Activated naive CD4-positive, alpha-beta T cell treated with anti-CD3 and anti-CD28 coated beads, Interleukin-2, amount 50 U/mL, for 16 hours (primary cell): ENCODE data around the gene PSMG1.
"Not testable (repeated sequence)": the region's sequence is repeated elsewhere in the genome, so short reads cannot be mapped to it uniquely, and the experiment has no call there.

Experiments
- DNase-seq: peaks from one replicate; pipeline ENCODE4 v3.0.0-alpha.2; 2020

The PSMG1 gene

GRCh38 chr21:39153842-39154241 is 29.4 kb downstream of the PSMG1 start:
- no peak for DNase-seq

GRCh38 chr21:39153373-39153772 is 29.9 kb downstream of the PSMG1 start:
- no peak for DNase-seq

GRCh38 chr21:39152271-39152670 is 31.0 kb downstream of the PSMG1 start:
- DNase-seq = no peak

GRCh38 chr21:39150877-39151276 is 32.4 kb downstream of the PSMG1 start:
- DNase-seq = no peak

GRCh38 chr21:39150316-39150715 is 32.9 kb downstream of the PSMG1 start:
- no peak for DNase-seq

GRCh38 chr21:39149882-39150281 is 33.4 kb downstream of the PSMG1 start:
- no peak for DNase-seq

- DNase-seq = no peak
Measured at GRCh38 chr21:39148975-39149374, 34.3 kb downstream of the PSMG1 start.

- no peak for DNase-seq
Measured at GRCh38 chr21:39144191-39144590, 39.1 kb downstream of the PSMG1 start.

- no peak for DNase-seq
Measured at GRCh38 chr21:39142972-39143371, 40.3 kb downstream of the PSMG1 start.

- DNase-seq = no peak
Measured at GRCh38 chr21:39141502-39141901, 41.7 kb downstream of the PSMG1 start.

- DNase-seq = no peak
Measured at GRCh38 chr21:39137248-39138178, 45.7 kb downstream of the PSMG1 start.

- DNase-seq = no peak
Measured at GRCh38 chr21:39136711-39137110, 46.5 kb downstream of the PSMG1 start.

- not testable (repeated sequence) for DNase-seq
Measured at GRCh38 chr21:39136138-39136537, 47.1 kb downstream of the PSMG1 start.

GRCh38 chr21:39134288-39134810 is 48.9 kb downstream of the PSMG1 start:
- no peak for DNase-seq

GRCh38 chr21:39132248-39132647 is 51.0 kb downstream of the PSMG1 start:
- no peak for DNase-seq

GRCh38 chr21:39131791-39132190 is 51.5 kb downstream of the PSMG1 start:
- DNase-seq = no peak

GRCh38 chr21:39127506-39127905 is 55.7 kb downstream of the PSMG1 start:
- DNase-seq = no peak

- DNase-seq = no peak
Measured at GRCh38 chr21:39126486-39126806, 56.8 kb downstream of the PSMG1 start.

GRCh38 chr21:39125752-39126485 is 57.3 kb downstream of the PSMG1 start:
- DNase-seq = no peak
